Heart left ventricle (tissue), 13 donors: ENCODE results near the gene ANO4.

ENCODE experiments used
- CTCF ChIP-seq, 12 donors: fragments of 200-600 bp; sonication (generic) in 4 of 12; IDR thresholded peaks; one replicate each; pipeline versions ENCODE4 v1.5.0 to v1.8.0; 2018 to 2022; ENCODE audit warnings: antibody characterized with exemption in 12 of 12, mild to moderate bottlenecking in 5 of 12
- POLR2A ChIP-seq, 2 donors: fragments of 450-650 bp; IDR thresholded peaks; one replicate each; pipeline ENCODE4 v1.6.1; 2017; ENCODE audit warnings: antibody characterized with exemption in 2 of 2, mild to moderate bottlenecking in 2 of 2, moderate library complexity in 2 of 2
- donor health status: ischemic (EF 13 %, LVEDD 7.1; RV severe dilation, severe dysfunction).
- donor health status: DM: no; HTN: yes; CAD: no.
- donor health status: DM: no; HTN: no; CAD: no.
- donor health status: ischemic (EF 25% LVEDD 6.9; RV normal size, moderate dysfunction).
- donor health status: ischemic (EF 25% LVEDD 5.7; RV mildly dilated, moderate dysfunction).
- donor health status: ischemic (EF 35%, LVEDD 5.7; RV mildly dilated, moderate dysfunction).
- donor health status: nonischemic (EF 11% LVEDD 7.7; RV severe dilation, severe dysfunction).
- donor health status: DM: yes; HTN: yes; CAD: no.
- donor health status: PGD.
- donor health status: ischemic (EF 29% LVEDD 5.4; RV normal size, mild dysfunction).
- donor health status: nonischemic (EF 23%, LVEDD 6.1; RV moderate dilation, normal function).

GRCh38 chr12:100927826-100928225 lies 133.2 kb downstream of the ANO4 start:
- no peak for TF ChIP-seq CTCF (IDR thresholded peaks at IDR 0.05)
- TF ChIP-seq POLR2A (IDR thresholded peaks at IDR 0.05) = no peak
